ENCODE measurements around the gene SOX13.

GRCh38 chr1:204087181-204087892, 14.4 kb downstream of the SOX13 start:
- TF ChIP-seq, protein P1, sequence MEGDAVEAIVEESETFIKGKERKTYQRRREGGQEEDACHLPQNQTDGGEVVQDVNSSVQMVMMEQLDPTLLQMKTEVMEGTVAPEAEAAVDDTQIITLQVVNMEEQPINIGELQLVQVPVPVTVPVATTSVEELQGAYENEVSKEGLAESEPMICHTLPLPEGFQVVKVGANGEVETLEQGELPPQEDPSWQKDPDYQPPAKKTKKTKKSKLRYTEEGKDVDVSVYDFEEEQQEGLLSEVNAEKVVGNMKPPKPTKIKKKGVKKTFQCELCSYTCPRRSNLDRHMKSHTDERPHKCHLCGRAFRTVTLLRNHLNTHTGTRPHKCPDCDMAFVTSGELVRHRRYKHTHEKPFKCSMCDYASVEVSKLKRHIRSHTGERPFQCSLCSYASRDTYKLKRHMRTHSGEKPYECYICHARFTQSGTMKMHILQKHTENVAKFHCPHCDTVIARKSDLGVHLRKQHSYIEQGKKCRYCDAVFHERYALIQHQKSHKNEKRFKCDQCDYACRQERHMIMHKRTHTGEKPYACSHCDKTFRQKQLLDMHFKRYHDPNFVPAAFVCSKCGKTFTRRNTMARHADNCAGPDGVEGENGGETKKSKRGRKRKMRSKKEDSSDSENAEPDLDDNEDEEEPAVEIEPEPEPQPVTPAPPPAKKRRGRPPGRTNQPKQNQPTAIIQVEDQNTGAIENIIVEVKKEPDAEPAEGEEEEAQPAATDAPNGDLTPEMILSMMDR (optimal IDR thresholded peaks at IDR 0.05 in 1 of 3, IDR thresholded peaks at IDR 0.05 in 1 of 3, conservative IDR thresholded peaks at IDR 0.05 in 1 of 3; ENCODE audit: extremely low read depth in 1 of 3, insufficient read depth in 2 of 3, low read length in 3 of 3) = no peak
- no peak for TF ChIP-seq EZH2 (IDR thresholded peaks at IDR 0.05; ENCODE audit: low read length)
